NCI-H2196 treated with DMSO at 0.1 percent for 48 hours (cell line): ENCODE results near the gene ANKRD30B.
"Not testable (repeated sequence)": the region's sequence is repeated elsewhere in the genome, so short reads cannot be mapped to it uniquely, and the experiment has no call there.

ENCODE experiments used
- DNase-seq: peaks from one replicate; lab custom pipeline; 2025; ENCODE audit not compliant: unreplicated experiment; lab: John Stamatoyannopoulos, UW

The ANKRD30B gene

GRCh38 chr18:14747513-14748474 lies at the start of gene ANKRD30B:
TSS of gene ANKRD30B (plus strand) at chr18:14748172. CDS start at chr18:14748420, 248 bp downstream.
- no peak for DNase-seq

GRCh38 chr18:14701286-14702040 lies 46.5 kb upstream of the ANKRD30B start:
- not testable (repeated sequence) for DNase-seq

- not testable (repeated sequence) for DNase-seq
Observed at GRCh38 chr18:14709761-14710160, 38.2 kb upstream of the ANKRD30B start.

- not testable (repeated sequence) for DNase-seq
Observed at GRCh38 chr18:14721569-14721968, 26.4 kb upstream of the ANKRD30B start.

- DNase-seq = not testable (repeated sequence)
Observed at GRCh38 chr18:14739056-14739455, 8.9 kb upstream of the ANKRD30B start.

GRCh38 chr18:14746897-14747296 lies 1.1 kb upstream of the ANKRD30B start:
- DNase-seq = no peak

GRCh38 chr18:14748496-14748895 lies 524 bp downstream of the ANKRD30B start:
- DNase-seq = no peak

- not testable (repeated sequence) for DNase-seq
Observed at GRCh38 chr18:14763566-14763965, 15.6 kb downstream of the ANKRD30B start.

GRCh38 chr18:14767474-14767873 lies 19.5 kb downstream of the ANKRD30B start:
- no peak for DNase-seq

GRCh38 chr18:14768241-14768640 lies 20.3 kb downstream of the ANKRD30B start:
- no peak for DNase-seq

- DNase-seq = no peak
Observed at GRCh38 chr18:14769381-14769780, 21.4 kb downstream of the ANKRD30B start.

- DNase-seq = no peak
Observed at GRCh38 chr18:14776801-14777200, 28.8 kb downstream of the ANKRD30B start.

- DNase-seq = no peak
Observed at GRCh38 chr18:14781671-14782070, 33.7 kb downstream of the ANKRD30B start.

- no peak for DNase-seq
Observed at GRCh38 chr18:14784133-14784532, 36.2 kb downstream of the ANKRD30B start.

- not testable (repeated sequence) for DNase-seq
Observed at GRCh38 chr18:14796876-14797275, 48.9 kb downstream of the ANKRD30B start.

- not testable (repeated sequence) for DNase-seq
Observed at GRCh38 chr18:14797969-14798764, 50.2 kb downstream of the ANKRD30B start.

- DNase-seq = not testable (repeated sequence)
Observed at GRCh38 chr18:14811081-14811480, 63.1 kb downstream of the ANKRD30B start.

- not testable (repeated sequence) for DNase-seq
Observed at GRCh38 chr18:14826972-14827632, 79.1 kb downstream of the ANKRD30B start.

GRCh38 chr18:14841607-14842006 lies 93.6 kb downstream of the ANKRD30B start:
- DNase-seq = not testable (repeated sequence)

- DNase-seq = not testable (repeated sequence)
Observed at GRCh38 chr18:14851533-14851932, 103.6 kb downstream of the ANKRD30B start.
